Lung (tissue), 12 donors: Measurements from ENCODE around the gene TTLL10. TPM values are rescaled to one million over a fixed set of nuclear protein-coding genes. Genes with fewer than 3 reads are reported as not detected.
"Not testable (repeated sequence)": the region's sequence is repeated elsewhere in the genome, so short reads cannot be mapped to it uniquely, and the experiment has no call there.

Experiments
- ATAC-seq: fragments of 200-7000 bp; cut with Tn5 transposase; one replicate; pipeline ENCODE4 v1.9.1; 2020; ENCODE audit warnings: moderate number of reproducible peaks; ENCODE audit not compliant: insufficient read depth, low FRiP score
- DNase-seq, 3 donors: peaks; one replicate each; pipeline ENCODE4 v3.0.0-alpha.2; 2013 to 2017
- H3K27ac ChIP-seq, 2 donors: one replicate each; pipeline ENCODE4 v1.5.1; 2013; ENCODE audit warnings: mild to moderate bottlenecking in 2 of 2, moderate library complexity in 2 of 2, control low read depth in 1 of 2, inconsistent platforms in 1 of 2, low read depth in 1 of 2, low read length in 1 of 2
- H3K27me3 ChIP-seq, 3 donors: one replicate each; pipeline ENCODE4 v1.5.1; 2013; ENCODE audit warnings: low read length in 2 of 3; ENCODE audit not compliant: control insufficient read depth in 3 of 3, insufficient read depth in 3 of 3
- H3K36me3 ChIP-seq, 4 donors: one replicate each; pipeline ENCODE4 v1.5.1; 2013; ENCODE audit warnings: low read length in 4 of 4, mild to moderate bottlenecking in 1 of 4, moderate library complexity in 1 of 4; ENCODE audit not compliant: control insufficient read depth in 4 of 4, insufficient read depth in 4 of 4
- H3K4me1 ChIP-seq, 5 donors: one replicate each; pipeline ENCODE4 v1.5.1; 2013; ENCODE audit warnings: low read length in 5 of 5, mild to moderate bottlenecking in 2 of 5, moderate library complexity in 1 of 5; ENCODE audit not compliant: control insufficient read depth in 5 of 5, insufficient read depth in 5 of 5
- H3K4me3 ChIP-seq: one replicate; pipeline ENCODE4 v1.5.1; 2013; ENCODE audit warnings: mild to moderate bottlenecking, control low read depth, moderate library complexity
- H3K9ac ChIP-seq, 2 donors: one replicate each; pipeline ENCODE4 v1.5.1; 2013; ENCODE audit warnings: low read length in 2 of 2, control low read depth in 1 of 2; ENCODE audit not compliant: insufficient read depth in 1 of 2
- H3K9me3 ChIP-seq, 4 donors: one replicate each; pipeline ENCODE4 v1.5.1; 2013; ENCODE audit warnings: low read length in 3 of 4, mild to moderate bottlenecking in 1 of 4, moderate library complexity in 1 of 4; ENCODE audit not compliant: control insufficient read depth in 4 of 4, insufficient read depth in 3 of 4
- WGBS, 2 donors: extraction: QIAGEN DNeasy Blood & Tissue Kit; methylation state at CpG; one replicate each; pipeline ENCODE4 v1.1.7; 2013; 5-methylcytosine and 5-hydroxymethylcytosine counted together
- polyA plus RNA-seq, 2 donors: library from polyadenylated mRNA; stranded (reverse); fragments of 200-250 nt; gene quantifications; one replicate each; pipeline ENCODE4 v1.2.1, GENCODE V29; 2013
- total RNA-seq, 2 donors: library from RNA; depleted of rRNA in 1 of 2; stranded (reverse); fragments of >200 nt in 1 of 2; gene quantifications; one replicate each; pipeline ENCODE4 v1.2.1, GENCODE V29; 2014 to 2021
- TF ChIP-seq, protein P1 (sequence below): IDR thresholded peaks from 2 replicates; pipeline ENCODE4 v1.5.1; 2012; ENCODE audit warnings: mild to moderate bottlenecking; ENCODE audit errors: control extremely low read depth, extremely low read depth
- donor health status: control.
- donor health status: control.
- donor health status: Bipolar disorder and iron deficiency.
- donor health status: healthy.
- donor health status: DM: yes; HTN: yes; CAD: no.

Gene TTLL10
- total and polyA plus RNA-seq, 4 donors: 3.7 to 19.7 (median 4.5) TPM

DNA sequence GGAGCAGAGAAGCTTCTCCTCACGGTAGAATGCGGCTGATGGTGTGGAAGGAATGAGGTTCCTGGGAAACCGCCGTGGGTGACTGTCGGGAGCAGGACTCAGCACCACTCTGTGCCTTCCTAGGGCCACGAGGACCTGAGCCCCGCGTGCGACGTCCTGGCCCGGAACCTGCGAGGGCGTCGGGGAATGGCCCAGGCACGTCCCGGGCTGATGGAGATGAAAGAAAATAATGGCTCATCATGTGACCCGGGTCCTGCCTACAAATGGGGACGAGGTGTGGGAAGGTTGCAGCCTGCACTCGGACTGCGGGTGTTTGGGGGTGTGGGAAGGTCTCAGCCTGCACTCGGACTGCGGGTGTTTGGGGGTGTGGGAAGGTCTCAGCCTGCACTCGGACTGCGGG, 25.1 kb upstream of the TTLL10 start:
- Histone ChIP-seq H3K9me3 (no peaks in the 10 kb centered on the region), H3K4me1 (no peaks in the 10 kb centered on the region), H3K9ac (no peak overlapping the region), H3K36me3 (no peaks in the 10 kb centered on the region), H3K4me3 (no peak overlapping the region), H3K27ac (no peak overlapping the region), H3K27me3 (peaks cover 0 to 6% (median 0%) of the 10 kb centered on the region in 3 donors)
- whole genome bisulfite sequencing, 2 donors: 79 to 89% methylated on average over 24 of the region's 24 CpGs
- TF ChIP-seq, protein P1, sequence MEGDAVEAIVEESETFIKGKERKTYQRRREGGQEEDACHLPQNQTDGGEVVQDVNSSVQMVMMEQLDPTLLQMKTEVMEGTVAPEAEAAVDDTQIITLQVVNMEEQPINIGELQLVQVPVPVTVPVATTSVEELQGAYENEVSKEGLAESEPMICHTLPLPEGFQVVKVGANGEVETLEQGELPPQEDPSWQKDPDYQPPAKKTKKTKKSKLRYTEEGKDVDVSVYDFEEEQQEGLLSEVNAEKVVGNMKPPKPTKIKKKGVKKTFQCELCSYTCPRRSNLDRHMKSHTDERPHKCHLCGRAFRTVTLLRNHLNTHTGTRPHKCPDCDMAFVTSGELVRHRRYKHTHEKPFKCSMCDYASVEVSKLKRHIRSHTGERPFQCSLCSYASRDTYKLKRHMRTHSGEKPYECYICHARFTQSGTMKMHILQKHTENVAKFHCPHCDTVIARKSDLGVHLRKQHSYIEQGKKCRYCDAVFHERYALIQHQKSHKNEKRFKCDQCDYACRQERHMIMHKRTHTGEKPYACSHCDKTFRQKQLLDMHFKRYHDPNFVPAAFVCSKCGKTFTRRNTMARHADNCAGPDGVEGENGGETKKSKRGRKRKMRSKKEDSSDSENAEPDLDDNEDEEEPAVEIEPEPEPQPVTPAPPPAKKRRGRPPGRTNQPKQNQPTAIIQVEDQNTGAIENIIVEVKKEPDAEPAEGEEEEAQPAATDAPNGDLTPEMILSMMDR: no peak
- no peak for ATAC-seq
- DNase-seq: no peak

DNA sequence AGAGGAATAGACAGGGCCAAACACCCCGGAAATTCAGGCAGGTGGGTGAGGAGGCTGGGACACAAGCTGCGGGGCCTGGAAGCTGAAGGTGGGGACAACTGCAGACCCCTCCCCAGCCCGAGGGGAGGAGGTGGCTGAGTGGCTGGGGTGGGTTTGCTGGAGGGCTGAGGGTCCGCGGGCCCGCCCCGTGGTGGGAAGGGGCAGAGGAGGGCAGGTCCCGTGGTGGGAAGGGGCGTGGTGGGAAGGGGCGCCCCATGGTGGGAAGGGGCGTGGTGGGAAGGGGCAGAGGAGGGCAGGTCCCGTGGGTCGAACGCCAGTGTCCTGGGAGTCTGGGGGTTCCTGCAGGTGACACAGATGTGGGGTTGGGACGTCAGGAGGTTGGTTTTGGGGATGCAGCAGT, 24.3 kb upstream of the TTLL10 start:
- H3K4me3 ChIP-seq: no peak overlapping the region
- no peaks in the 10 kb centered on the region for H3K4me1 ChIP-seq
- no peak overlapping the region for H3K27ac ChIP-seq
- TF ChIP-seq, protein P1: no peak
- H3K9me3 ChIP-seq: no peaks in the 10 kb centered on the region
- no peak overlapping the region for H3K9ac ChIP-seq
- peaks cover 0 to 6% (median 0%) of the 10 kb centered on the region in 3 donors for H3K27me3 ChIP-seq
- DNase-seq (no peak), ATAC-seq (no peak)
- 83 to 91% methylated on average over 14 to 15 of the region's 15 CpGs for WGBS, 2 donors
- H3K36me3 ChIP-seq: no peaks in the 10 kb centered on the region

DNA sequence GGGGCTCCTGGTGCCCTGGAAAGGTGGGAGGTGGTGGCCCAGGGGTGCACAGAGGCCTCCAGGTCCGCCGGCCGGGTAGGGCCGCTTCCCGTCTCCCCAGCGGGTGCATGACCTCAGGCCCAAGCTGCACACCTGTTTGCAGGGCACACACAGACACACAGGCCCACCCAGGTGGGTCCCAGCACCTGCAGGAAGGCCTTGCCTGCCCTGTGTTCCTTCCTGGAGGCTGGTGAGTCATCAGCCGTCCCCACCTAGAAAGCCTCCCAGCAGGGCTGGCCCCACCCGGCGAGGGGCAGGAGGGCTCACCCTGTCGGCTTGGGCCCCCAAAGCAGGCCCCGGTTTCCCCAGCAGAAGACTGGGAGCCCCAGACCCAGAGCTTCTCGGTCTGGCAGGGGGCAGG, 23.6 kb upstream of the TTLL10 start:
- no peaks in the 10 kb centered on the region for H3K36me3 ChIP-seq
- DNase-seq: no peak
- no peaks in the 10 kb centered on the region for H3K27me3 ChIP-seq
- no peak overlapping the region for H3K27ac ChIP-seq
- no peaks in the 10 kb centered on the region for H3K4me1 ChIP-seq
- 77 to 86% methylated on average over 12 of the region's 12 CpGs for WGBS, 2 donors
- no peak overlapping the region for H3K4me3 ChIP-seq
- no peak overlapping the region for H3K9ac ChIP-seq
- ATAC-seq: no peak
- TF ChIP-seq, protein P1: no peak
- H3K9me3 ChIP-seq: no peaks in the 10 kb centered on the region

DNA sequence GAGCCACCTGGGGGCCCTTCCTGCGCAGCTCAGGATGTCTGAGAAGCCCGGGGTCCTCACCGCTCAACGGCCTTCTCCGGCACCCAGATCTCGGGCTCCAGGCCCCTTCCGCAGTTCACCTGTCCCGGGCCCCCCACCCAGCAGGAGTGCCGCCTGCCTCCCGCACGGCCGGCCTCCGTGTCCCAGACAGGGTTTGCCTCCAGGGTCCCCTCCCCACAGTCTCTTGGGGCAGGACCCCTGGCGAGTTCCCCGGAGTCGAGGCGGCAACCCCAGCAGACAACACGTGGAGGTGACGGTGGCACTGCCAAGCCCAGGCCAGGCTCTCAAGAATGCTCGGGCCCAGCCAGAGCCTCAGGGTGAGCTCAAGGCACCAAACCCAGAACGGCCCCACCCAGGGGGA, 22.4 kb upstream of the TTLL10 start:
- 93 to 97% methylated on average over 17 to 21 of the region's 21 CpGs for WGBS, 2 donors
- DNase-seq: no peak

DNA sequence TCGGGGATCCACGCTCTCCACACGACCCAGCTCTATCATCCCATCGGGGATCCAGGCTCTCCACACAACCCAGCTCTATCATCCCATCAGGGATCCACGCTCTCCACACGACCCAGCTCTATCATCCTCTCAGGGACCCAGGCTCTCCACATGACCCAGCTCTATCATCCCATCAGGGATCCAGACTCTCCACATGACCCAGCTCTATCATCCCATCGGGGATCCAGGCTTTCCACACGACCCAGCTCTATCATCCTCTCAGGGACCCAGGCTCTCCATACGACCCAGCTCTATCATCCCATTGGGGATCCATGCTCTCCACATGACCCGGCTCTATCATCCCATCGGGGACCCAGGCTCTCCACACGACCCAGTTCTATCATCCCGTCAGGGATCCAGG, 21.2 kb upstream of the TTLL10 start:
- not testable (repeated sequence) for H3K9ac ChIP-seq, H3K27me3 ChIP-seq, H3K27ac ChIP-seq, H3K4me1 ChIP-seq, H3K9me3 ChIP-seq, H3K36me3 ChIP-seq, ATAC-seq, DNase-seq, H3K4me3 ChIP-seq
- 89 to 90% methylated on average over 13 of the region's 13 CpGs for WGBS, 2 donors

More for the DNA sequence above, 22.4 kb upstream of the TTLL10 start:
- H3K27me3 ChIP-seq: no peaks in the 10 kb centered on the region
- no peak for ATAC-seq
- no peaks in the 10 kb centered on the region for H3K36me3 ChIP-seq
- H3K9ac ChIP-seq: no peak overlapping the region
- no peaks in the 10 kb centered on the region for H3K4me1 ChIP-seq
- H3K27ac ChIP-seq: no peak overlapping the region
- TF ChIP-seq, protein P1: no peak
- no peaks in the 10 kb centered on the region for H3K9me3 ChIP-seq
- no peak overlapping the region for H3K4me3 ChIP-seq

DNA sequence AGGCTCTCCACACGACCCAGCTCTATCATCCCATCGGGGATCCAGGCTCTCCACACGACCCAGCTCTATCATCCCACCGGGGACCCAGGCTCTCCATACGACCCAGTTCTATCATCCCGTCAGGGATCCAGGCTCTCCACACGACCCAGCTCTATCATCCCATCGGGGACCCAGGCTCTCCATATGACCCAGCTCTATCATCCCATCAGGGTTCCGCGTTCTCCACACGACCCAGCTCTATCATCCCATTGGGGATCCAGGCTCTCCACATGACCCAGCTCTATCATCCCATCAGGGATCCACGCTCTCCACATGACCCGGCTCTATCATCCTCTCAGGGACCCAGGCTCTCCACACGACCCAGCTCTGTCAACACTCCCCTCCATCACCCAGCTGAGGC, 20.5 kb upstream of the TTLL10 start:
- not testable (repeated sequence) for H3K9ac ChIP-seq, H3K4me1 ChIP-seq, H3K27ac ChIP-seq, H3K27me3 ChIP-seq, DNase-seq, ATAC-seq, H3K9me3 ChIP-seq, H3K4me3 ChIP-seq, H3K36me3 ChIP-seq
- WGBS, 2 donors: 90 to 92% methylated on average over 14 of the region's 14 CpGs
